GM12892 (cell line): ENCODE data around the gene SMIM11.

Experiments used
- POLR2A ChIP-seq: IDR thresholded peaks from 2 replicates; pipeline ENCODE4 v1.6.1; 2011; ENCODE audit warnings: low read depth, low read length, control low read depth
- POLR2AphosphoS5 ChIP-seq: IDR thresholded peaks from 2 replicates; pipeline ENCODE4 v1.6.1; 2011; ENCODE audit warnings: low read depth, low read length, control low read depth
- TAF1 ChIP-seq: IDR thresholded peaks from 2 replicates; pipeline ENCODE4 v1.6.1; 2011; ENCODE audit warnings: low read depth, mild to moderate bottlenecking, control low read depth, low read length, borderline replicate concordance

DNA sequence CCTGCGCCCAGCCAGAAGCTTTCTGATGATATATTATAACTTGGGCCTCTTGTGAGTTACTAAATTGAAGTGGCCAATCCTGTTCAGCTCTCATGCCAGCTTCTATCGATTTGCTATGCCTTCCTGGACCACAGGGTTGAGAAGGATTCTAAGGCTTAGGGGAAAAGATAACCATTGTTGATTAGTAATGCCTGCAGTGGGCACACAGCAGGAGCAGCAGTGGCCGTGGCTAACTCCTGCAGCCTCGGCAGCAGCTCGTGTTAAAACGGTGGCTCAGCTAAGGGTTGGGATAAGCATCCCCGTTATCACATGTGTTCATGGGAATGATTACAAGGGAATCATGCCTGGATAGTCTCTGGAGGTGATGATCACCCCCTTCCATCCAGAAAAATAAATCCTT is 32.0 kb upstream of the SMIM11 start:
- TF ChIP-seq POLR2A (no peak), POLR2AphosphoS5 (no peak), TAF1 (no peak)
